NCI-H146 treated with DMSO at 0.1 percent for 48 hours (cell line): ENCODE data around the gene MSRB2.

Source experiments
- DNase-seq: peaks from one replicate; lab custom pipeline; 2025; ENCODE audit not compliant: unreplicated experiment; lab: John Stamatoyannopoulos, UW

Gene MSRB2

GRCh38 chr10:23110722-23111516 lies 15.5 kb downstream of the MSRB2 start:
- DNase-seq, result no peak

- no peak for DNase-seq
Observed at GRCh38 chr10:23111517-23112286, 16.3 kb downstream of the MSRB2 start.

GRCh38 chr10:23114228-23114850 lies 19.0 kb downstream of the MSRB2 start:
- DNase-seq, result no peak

GRCh38 chr10:23116486-23117205 lies 21.3 kb downstream of the MSRB2 start:
- no peak for DNase-seq

- no peak for DNase-seq
Observed at GRCh38 chr10:23120001-23120934, 24.9 kb downstream of the MSRB2 start.

- DNase-seq, result no peak
Observed at GRCh38 chr10:23121135-23121534, 25.8 kb downstream of the MSRB2 start.

GRCh38 chr10:23136462-23136861 lies 41.1 kb downstream of the MSRB2 start:
- no peak for DNase-seq

GRCh38 chr10:23139677-23140076 lies 44.3 kb downstream of the MSRB2 start:
- DNase-seq, result no peak

GRCh38 chr10:23141995-23142394 lies 46.6 kb downstream of the MSRB2 start:
- DNase-seq, result no peak

GRCh38 chr10:23146258-23146657 lies 50.9 kb downstream of the MSRB2 start:
- DNase-seq, result no peak

GRCh38 chr10:23147035-23147434 lies 51.7 kb downstream of the MSRB2 start:
- no peak for DNase-seq

- DNase-seq, result no peak
Observed at GRCh38 chr10:23148214-23148613, 52.8 kb downstream of the MSRB2 start.

GRCh38 chr10:23150091-23150490 lies 54.7 kb downstream of the MSRB2 start:
- no peak for DNase-seq

GRCh38 chr10:23150610-23151009 lies 55.2 kb downstream of the MSRB2 start:
- DNase-seq, result no peak

GRCh38 chr10:23151071-23151470 lies 55.7 kb downstream of the MSRB2 start:
- DNase-seq, result no peak

GRCh38 chr10:23155169-23155568 lies 59.8 kb downstream of the MSRB2 start:
- no peak for DNase-seq

GRCh38 chr10:23156447-23157150 lies 61.2 kb downstream of the MSRB2 start:
- DNase-seq, result no peak

GRCh38 chr10:23157239-23157681 lies 61.9 kb downstream of the MSRB2 start:
- DNase-seq, result no peak

- peak; percentile 23 for DNase-seq
Observed at GRCh38 chr10:23157691-23158369, 62.5 kb downstream of the MSRB2 start.
